ENCODE data around the gene PLCL1.

PLCL1 gene

DNA sequence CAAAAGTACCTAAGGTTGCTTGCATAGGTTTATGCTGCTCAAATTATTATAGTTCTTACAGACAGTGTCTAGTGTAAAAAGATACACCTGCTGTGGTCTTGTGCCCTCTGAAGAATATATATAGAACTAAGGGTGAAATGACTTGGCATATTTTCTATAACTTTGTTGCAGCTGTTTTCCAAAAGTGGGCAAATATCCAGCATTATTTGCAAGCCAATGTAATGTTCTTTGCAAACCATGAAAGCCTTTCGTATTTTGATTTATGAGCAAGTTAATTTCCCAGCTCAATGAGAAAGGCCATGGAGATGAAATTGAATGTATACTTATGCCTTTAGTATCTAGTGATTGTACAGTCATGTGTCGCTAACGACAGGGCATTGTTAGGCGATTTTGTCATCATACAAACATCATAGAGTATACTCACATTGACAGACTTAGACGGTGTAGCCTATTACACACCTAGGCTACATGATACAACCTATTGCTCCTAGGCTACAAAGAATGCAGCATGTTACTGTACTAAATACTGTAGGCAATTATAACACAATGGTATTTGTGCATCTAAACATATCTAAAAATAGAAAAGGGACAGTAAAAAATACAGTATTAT lies 116.3 kb downstream of the PLCL1 start:
- no peak overlapping the region for H3K4me3 ChIP-seq (ENCODE audit: low read depth, low read length)
- DNase-seq (ENCODE audit: low read depth) = no peak
- TF ChIP-seq CTCF (IDR thresholded peaks at IDR 0.05; ENCODE audit: low read depth, low read length) (no peak), POLR2A (IDR thresholded peaks at IDR 0.05; ENCODE audit: extremely low read depth, insufficient read length) (no peak), MYC (IDR thresholded peaks at IDR 0.05; ENCODE audit: low read depth, low read length) (no peak)
- TF ChIP-seq, protein P1, sequence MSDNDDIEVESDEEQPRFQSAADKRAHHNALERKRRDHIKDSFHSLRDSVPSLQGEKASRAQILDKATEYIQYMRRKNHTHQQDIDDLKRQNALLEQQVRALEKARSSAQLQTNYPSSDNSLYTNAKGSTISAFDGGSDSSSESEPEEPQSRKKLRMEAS (IDR thresholded peaks at IDR 0.05; ENCODE audit: low read depth, low read length) = no peak

DNA sequence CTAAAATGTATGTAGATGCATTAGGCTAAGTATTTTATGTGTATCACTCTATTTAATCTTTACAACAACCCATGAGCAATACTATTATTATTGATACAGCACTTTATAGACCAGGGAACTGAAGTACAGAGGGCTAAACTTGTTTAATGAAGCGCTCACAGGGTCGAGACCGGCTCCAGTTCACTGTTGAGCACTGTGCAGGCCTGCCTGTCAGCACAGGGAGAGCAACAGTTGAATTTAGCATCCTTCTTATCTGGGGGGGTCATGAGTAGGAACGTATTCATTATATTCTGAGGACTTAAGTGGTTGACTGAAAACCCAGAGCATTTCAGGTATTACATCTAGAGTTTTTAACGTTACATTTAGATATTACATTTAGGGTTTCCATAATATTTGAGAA lies 120.1 kb downstream of the PLCL1 start:
- no peak for DNase-seq (ENCODE audit: low read depth)
- TF ChIP-seq, protein P1 (IDR thresholded peaks at IDR 0.05; ENCODE audit: low read depth, low read length) = no peak
- TF ChIP-seq CTCF (IDR thresholded peaks at IDR 0.05; ENCODE audit: low read depth, low read length) (no peak), MYC (IDR thresholded peaks at IDR 0.05; ENCODE audit: low read depth, low read length) (no peak), POLR2A (IDR thresholded peaks at IDR 0.05; ENCODE audit: extremely low read depth, insufficient read length) (no peak)
- H3K4me3 ChIP-seq (ENCODE audit: low read depth, low read length) = no peak overlapping the region

GRCh38 chr2:197925204-197925603 lies 120.8 kb downstream of the PLCL1 start:
- no peak for TF ChIP-seq CTCF (IDR thresholded peaks at IDR 0.05; ENCODE audit: low read depth, low read length)
- TF ChIP-seq POLR2A (IDR thresholded peaks at IDR 0.05; ENCODE audit: extremely low read depth, insufficient read length) = no peak
- TF ChIP-seq MYC (IDR thresholded peaks at IDR 0.05; ENCODE audit: low read depth, low read length) = no peak
- TF ChIP-seq, protein P1 (IDR thresholded peaks at IDR 0.05; ENCODE audit: low read depth, low read length) = no peak
- no peak for DNase-seq (ENCODE audit: low read depth)
- H3K4me3 ChIP-seq (ENCODE audit: low read depth, low read length) = no peak overlapping the region

GRCh38 chr2:197925976-197926375 lies 121.6 kb downstream of the PLCL1 start:
- no peak for DNase-seq (ENCODE audit: low read depth)
- H3K4me3 ChIP-seq (ENCODE audit: low read depth, low read length) = no peak overlapping the region
- TF ChIP-seq, protein P1 (IDR thresholded peaks at IDR 0.05; ENCODE audit: low read depth, low read length) = no peak
- TF ChIP-seq MYC (IDR thresholded peaks at IDR 0.05; ENCODE audit: low read depth, low read length) = no peak
- no peak for TF ChIP-seq POLR2A (IDR thresholded peaks at IDR 0.05; ENCODE audit: extremely low read depth, insufficient read length)
- no peak for TF ChIP-seq CTCF (IDR thresholded peaks at IDR 0.05; ENCODE audit: low read depth, low read length)

DNA sequence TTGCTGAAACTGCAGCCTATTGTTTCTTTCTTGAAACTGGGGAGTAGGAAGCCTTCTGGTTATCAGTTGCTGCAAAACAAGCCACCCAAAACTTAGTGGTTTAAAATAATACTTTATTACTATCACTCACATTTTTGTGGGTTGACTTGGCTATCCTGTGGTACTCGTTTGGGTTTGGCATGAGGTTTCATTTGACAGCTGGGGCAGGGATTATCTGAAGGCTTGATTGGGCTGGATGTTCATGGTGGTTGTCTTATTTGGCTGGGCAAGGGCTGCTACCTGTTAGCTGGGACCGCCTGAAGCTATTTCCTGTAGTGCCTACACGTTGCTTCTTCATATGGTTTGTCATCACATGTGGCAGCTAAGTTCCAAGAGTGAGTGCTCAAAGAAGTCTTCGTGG lies 122.3 kb downstream of the PLCL1 start:
- TF ChIP-seq, protein P1 (IDR thresholded peaks at IDR 0.05; ENCODE audit: low read depth, low read length) = no peak
- no peak for TF ChIP-seq CTCF (IDR thresholded peaks at IDR 0.05; ENCODE audit: low read depth, low read length)
- H3K4me3 ChIP-seq (ENCODE audit: low read depth, low read length) = no peak overlapping the region
- DNase-seq (ENCODE audit: low read depth) = no peak
